CD1c-positive myeloid dendritic cell (primary cell): ENCODE results near the gene TYMP.

ENCODE experiments used
- DNase-seq: peaks from one replicate; pipeline ENCODE4 v3.0.0-alpha.2; 2016; ENCODE audit errors: extremely low spot score

TYMP gene

GRCh38 chr22:50562523-50563412 lies 33.0 kb upstream of the TYMP start, which contains the start of gene SYCE3:
SYCE3 (minus strand) TSS chr22:50562919; CDS start chr22:50556405, 6,514 bp downstream.
- peak; percentile 99 for DNase-seq

- DNase-seq, result no peak
Observed at GRCh38 chr22:50561401-50562358, 31.9 kb upstream of the TYMP start.

GRCh38 chr22:50560034-50560433 lies 30.2 kb upstream of the TYMP start:
- DNase-seq, result no peak

GRCh38 chr22:50556703-50557102 lies 26.9 kb upstream of the TYMP start:
- DNase-seq, result no peak

- no peak for DNase-seq
Observed at GRCh38 chr22:50553310-50553709, 23.5 kb upstream of the TYMP start.

- DNase-seq, result no peak
Observed at GRCh38 chr22:50551160-50551752, 21.4 kb upstream of the TYMP start.

GRCh38 chr22:50550395-50550794 lies 20.6 kb upstream of the TYMP start:
- no peak for DNase-seq

GRCh38 chr22:50548921-50549790 lies 19.3 kb upstream of the TYMP start:
- no peak for DNase-seq

GRCh38 chr22:50548040-50548920 lies 18.5 kb upstream of the TYMP start:
- no peak for DNase-seq

- no peak for DNase-seq
Observed at GRCh38 chr22:50547263-50547985, 17.6 kb upstream of the TYMP start.

GRCh38 chr22:50546326-50547262 lies 16.8 kb upstream of the TYMP start:
- no peak for DNase-seq

- no peak for DNase-seq
Observed at GRCh38 chr22:50545522-50546325, 15.9 kb upstream of the TYMP start, which contains the start of gene KLHDC7B. KLHDC7B (plus strand) TSS chr22:50545899; CDS start chr22:50546244, 345 bp downstream.

GRCh38 chr22:50544746-50545253 lies 15.0 kb upstream of the TYMP start:
- DNase-seq, result no peak

- DNase-seq, result peak; percentile 89
Observed at GRCh38 chr22:50544078-50544745, 14.4 kb upstream of the TYMP start.

GRCh38 chr22:50542416-50542927 lies 12.7 kb upstream of the TYMP start:
- DNase-seq, result peak; percentile 97

- peak; percentile 93 for DNase-seq
Observed at GRCh38 chr22:50541667-50542026, 11.8 kb upstream of the TYMP start.
